Esophagus muscularis mucosa (tissue), 3 donors: ENCODE data around the gene HSPB2.

Experiments used
- POLR2A ChIP-seq: fragments of 450-650 bp; IDR thresholded peaks from one replicate; pipeline ENCODE4 v1.6.1; 2017; ENCODE audit warnings: antibody characterized with exemption, moderate library complexity, mild to moderate bottlenecking, low read depth
- POLR2AphosphoS5 ChIP-seq, 2 donors: sonication (generic); formaldehyde crosslinking; IDR thresholded peaks; one replicate each; pipeline ENCODE4 v1.6.1; 2017; ENCODE audit warnings: antibody characterized with exemption in 2 of 2
- TF ChIP-seq, protein P1 (sequence below), 3 experiments: fragments of 200-600 bp in 2 of 3; fragments of 450-650 bp in 1 of 3; sonication (generic) in 2 of 3; IDR thresholded peaks; one replicate each; pipeline ENCODE4 v1.5.1; 2017 to 2019; ENCODE audit warnings: antibody characterized with exemption in 3 of 3, mild to moderate bottlenecking in 2 of 3, moderate library complexity in 1 of 3

DNA sequence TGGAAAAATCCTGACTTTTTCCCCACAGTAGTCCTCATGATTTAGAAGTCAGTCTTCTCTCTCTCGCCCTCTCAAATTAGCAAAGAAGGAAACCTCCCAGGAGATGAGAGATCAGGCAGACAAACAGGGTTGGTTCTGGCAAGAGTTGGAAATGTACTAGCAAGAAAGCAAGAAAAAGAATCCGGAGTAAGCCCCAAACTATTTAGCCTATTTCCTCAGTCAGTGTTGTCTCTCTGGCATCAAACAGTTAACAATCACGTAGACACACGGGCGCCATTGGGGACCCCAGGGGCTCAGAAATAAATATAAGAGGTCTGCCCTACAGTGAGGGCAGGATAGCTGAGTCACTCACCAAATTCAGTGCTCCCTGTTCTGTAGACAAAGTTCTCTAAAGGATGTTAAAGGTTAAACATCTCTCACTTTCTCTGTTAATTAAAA lies 10.8 kb downstream of the HSPB2 start:
- TF ChIP-seq, protein P1, sequence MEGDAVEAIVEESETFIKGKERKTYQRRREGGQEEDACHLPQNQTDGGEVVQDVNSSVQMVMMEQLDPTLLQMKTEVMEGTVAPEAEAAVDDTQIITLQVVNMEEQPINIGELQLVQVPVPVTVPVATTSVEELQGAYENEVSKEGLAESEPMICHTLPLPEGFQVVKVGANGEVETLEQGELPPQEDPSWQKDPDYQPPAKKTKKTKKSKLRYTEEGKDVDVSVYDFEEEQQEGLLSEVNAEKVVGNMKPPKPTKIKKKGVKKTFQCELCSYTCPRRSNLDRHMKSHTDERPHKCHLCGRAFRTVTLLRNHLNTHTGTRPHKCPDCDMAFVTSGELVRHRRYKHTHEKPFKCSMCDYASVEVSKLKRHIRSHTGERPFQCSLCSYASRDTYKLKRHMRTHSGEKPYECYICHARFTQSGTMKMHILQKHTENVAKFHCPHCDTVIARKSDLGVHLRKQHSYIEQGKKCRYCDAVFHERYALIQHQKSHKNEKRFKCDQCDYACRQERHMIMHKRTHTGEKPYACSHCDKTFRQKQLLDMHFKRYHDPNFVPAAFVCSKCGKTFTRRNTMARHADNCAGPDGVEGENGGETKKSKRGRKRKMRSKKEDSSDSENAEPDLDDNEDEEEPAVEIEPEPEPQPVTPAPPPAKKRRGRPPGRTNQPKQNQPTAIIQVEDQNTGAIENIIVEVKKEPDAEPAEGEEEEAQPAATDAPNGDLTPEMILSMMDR (IDR thresholded peaks at IDR 0.05) = no peak
- TF ChIP-seq POLR2A (no peak), POLR2AphosphoS5 (IDR thresholded peaks at IDR 0.05) (no peak)
